Measurements from ENCODE around the gene YTHDF1. TPM values are rescaled to one million over a fixed set of nuclear protein-coding genes. Genes with fewer than 3 reads are reported as not detected.

YTHDF1 gene
- total and polyA plus RNA-seq, 2 of the 4 experiments (the other 2 are of a cell fraction) = 10.9 to 22.6 TPM

- H4K8ac ChIP-seq (ENCODE audit: low read depth in 2 of 2, low read length in 2 of 2) = no peak overlapping the region
- H4K5ac ChIP-seq (ENCODE audit: low read depth, low read length) = no peak overlapping the region
- no peak overlapping the region for H4K91ac ChIP-seq (ENCODE audit: insufficient read depth, low read depth, low read length)
- H3K79me1 ChIP-seq (ENCODE audit: low read depth in 1 of 2, low read length in 2 of 2) = no peaks in the 10 kb centered on the region
- intact Hi-C loops (cut with micrococcal nuclease) (no loop called here), dilution Hi-C loops (cut with HindIII; ENCODE audit: low sequenced_read_pairs, unreplicated experiment) (no loop called here), in situ Hi-C loops (cut with MboI; ENCODE audit: low sequenced_read_pairs) (no loop called here)
- no peak overlapping the region for H2AK9ac ChIP-seq (replicated peaks; ENCODE audit: low read depth, low read length, poor library complexity)
- H3K56ac ChIP-seq (ENCODE audit: extremely low read depth, insufficient read depth, low read length) = no peak overlapping the region
- H3K27me3 ChIP-seq (ENCODE audit: control insufficient read depth, insufficient read depth, low read length) = peaks cover 75% of the 10 kb centered on the region
- no peak overlapping the region for H2BK5ac ChIP-seq (ENCODE audit: low read depth, low read length, poor library complexity, severe bottlenecking)
- no peak overlapping the region for H3K4ac ChIP-seq (ENCODE audit: low read depth, low read length)
- ChIA-PET POLR2A (ENCODE audit: unreplicated experiment) (no interaction called here), CTCF (no interaction called here)
- no peak overlapping the region for H3K14ac ChIP-seq (replicated peaks; ENCODE audit: low read depth, low read length)
- H2AFZ ChIP-seq (replicated peaks; ENCODE audit: low read length, poor library complexity) = no peak overlapping the region
- BruUV-seq (replicated peaks) = no TSS peak
- no peak for TF ChIP-seq BHLHE40 (IDR thresholded peaks at IDR 0.05; ENCODE audit: low read depth, low read length)
- TF ChIP-seq RCOR1 (IDR thresholded peaks at IDR 0.05; ENCODE audit: insufficient replicate concordance, low read length) = no peak
- TF ChIP-seq CHD1 (IDR thresholded peaks at IDR 0.05; ENCODE audit: low read depth, low read length) = no peak
- no peak for TF ChIP-seq POLR2A (IDR thresholded peaks at IDR 0.05; ENCODE audit: low read depth, low read length)
- TF ChIP-seq FOS (IDR thresholded peaks at IDR 0.05; ENCODE audit: low read depth, low read length) = no peak
- TF ChIP-seq CEBPB (IDR thresholded peaks at IDR 0.05; ENCODE audit: low read depth, low read length) = no peak
- no peak for TF ChIP-seq RAD21 (IDR thresholded peaks at IDR 0.05; ENCODE audit: low read length)
- TF ChIP-seq MXI1 (IDR thresholded peaks at IDR 0.05; ENCODE audit: borderline replicate concordance, low read depth, low read length) = no peak
- TF ChIP-seq, protein P1, sequence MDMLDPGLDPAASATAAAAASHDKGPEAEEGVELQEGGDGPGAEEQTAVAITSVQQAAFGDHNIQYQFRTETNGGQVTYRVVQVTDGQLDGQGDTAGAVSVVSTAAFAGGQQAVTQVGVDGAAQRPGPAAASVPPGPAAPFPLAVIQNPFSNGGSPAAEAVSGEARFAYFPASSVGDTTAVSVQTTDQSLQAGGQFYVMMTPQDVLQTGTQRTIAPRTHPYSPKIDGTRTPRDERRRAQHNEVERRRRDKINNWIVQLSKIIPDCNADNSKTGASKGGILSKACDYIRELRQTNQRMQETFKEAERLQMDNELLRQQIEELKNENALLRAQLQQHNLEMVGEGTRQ (IDR thresholded peaks at IDR 0.05; ENCODE audit: low read depth, low read length) = no peak
- no peak for TF ChIP-seq MAFK (IDR thresholded peaks at IDR 0.05; ENCODE audit: low read depth, low read length)
- no peak for TF ChIP-seq NFE2L2 (IDR thresholded peaks at IDR 0.05; ENCODE audit: low read depth, low read length)
- no peak for TF ChIP-seq SMC3 (IDR thresholded peaks at IDR 0.05; ENCODE audit: low read depth, low read length)
- no peak for TF ChIP-seq MAZ (IDR thresholded peaks at IDR 0.05; ENCODE audit: borderline replicate concordance, low read depth, low read length)
- TF ChIP-seq, protein P2, sequence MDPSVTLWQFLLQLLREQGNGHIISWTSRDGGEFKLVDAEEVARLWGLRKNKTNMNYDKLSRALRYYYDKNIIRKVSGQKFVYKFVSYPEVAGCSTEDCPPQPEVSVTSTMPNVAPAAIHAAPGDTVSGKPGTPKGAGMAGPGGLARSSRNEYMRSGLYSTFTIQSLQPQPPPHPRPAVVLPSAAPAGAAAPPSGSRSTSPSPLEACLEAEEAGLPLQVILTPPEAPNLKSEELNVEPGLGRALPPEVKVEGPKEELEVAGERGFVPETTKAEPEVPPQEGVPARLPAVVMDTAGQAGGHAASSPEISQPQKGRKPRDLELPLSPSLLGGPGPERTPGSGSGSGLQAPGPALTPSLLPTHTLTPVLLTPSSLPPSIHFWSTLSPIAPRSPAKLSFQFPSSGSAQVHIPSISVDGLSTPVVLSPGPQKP (IDR thresholded peaks at IDR 0.05; ENCODE audit: borderline replicate concordance, low read depth, low read length) = no peak
- no peak for TF ChIP-seq CTCF (conservative IDR thresholded peaks at IDR 0.05; ENCODE audit: low read depth, low read length)
- no peak for TF ChIP-seq RFX5 (IDR thresholded peaks at IDR 0.05; ENCODE audit: low read depth, low read length)
- H2AK5ac ChIP-seq (ENCODE audit: low read depth, low read length) = no peak overlapping the region
- H3K27ac ChIP-seq (ENCODE audit: insufficient read depth, low read length) = no peak overlapping the region
- peaks cover 2% of the 10 kb centered on the region; the same call in 1 of the 2 replicates for H3K9me3 ChIP-seq (ENCODE audit: control insufficient read depth, insufficient read depth, low read length)
- no peak overlapping the region for H2BK15ac ChIP-seq (ENCODE audit: low read depth, low read length)
- H3K4me2 ChIP-seq (ENCODE audit: low read depth, low read length) = no peak overlapping the region
- H2BK120ac ChIP-seq (ENCODE audit: low read depth, low read length) = no peak overlapping the region
- no peak overlapping the region for H2BK20ac ChIP-seq (ENCODE audit: low read depth, low read length)
- no peak overlapping the region for H3K23ac ChIP-seq (ENCODE audit: low read depth, low read length)
- H3K4me1 ChIP-seq (ENCODE audit: control insufficient read depth, insufficient read depth, low read length) = no peaks in the 10 kb centered on the region; the same call in 1 of the 2 replicates
- no peaks in the 10 kb centered on the region; the same call in 1 of the 2 replicates for H4K20me1 ChIP-seq (ENCODE audit: insufficient read depth, low read length)
- 83% methylated on average over 4 of the region's 9 CpGs; no CpG with 5 or more reads in 1 of the 2 experiments for WGBS, 2 experiments (ENCODE audit: extremely low coverage in 2 of 2, insufficient read length in 1 of 2)
- no peak for ATAC-seq (ENCODE audit: low read depth)
- H3K9ac ChIP-seq (ENCODE audit: low read depth, low read length) = no peak overlapping the region
- no peaks in the 10 kb centered on the region for H3K9me1 ChIP-seq (ENCODE audit: insufficient read depth, low read length)
- H3K36me3 ChIP-seq (ENCODE audit: control insufficient read depth, insufficient read depth, low read length) = no peaks in the 10 kb centered on the region
- no peak overlapping the region for H3K18ac ChIP-seq (ENCODE audit: low read depth, low read length)
- H3K4me3 ChIP-seq (ENCODE audit: insufficient read depth, low read depth, low read length) = no peak overlapping the region
- no peak for DNase-seq
Observed at GRCh38 chr20:63262836-63263235, 46.9 kb upstream of the YTHDF1 start.
